ENCODE measurements around the gene CMC1.

Gene CMC1

GRCh38 chr3:28348629-28349468 lies 107.4 kb downstream of the CMC1 start, which contains the start of the genes AZI2 and ZCWPW2:
Gene AZI2, minus strand, starts transcription at chr3:28348824. Its CDS starts 8,207 bp downstream, at chr3:28340617.
Gene ZCWPW2, plus strand, starts transcription at chr3:28348721. Its CDS starts 64,348 bp downstream, at chr3:28413069.
- in situ Hi-C loops (cut with MboI; ENCODE audit: low sequenced_read_pairs), result no loop called here

DNA sequence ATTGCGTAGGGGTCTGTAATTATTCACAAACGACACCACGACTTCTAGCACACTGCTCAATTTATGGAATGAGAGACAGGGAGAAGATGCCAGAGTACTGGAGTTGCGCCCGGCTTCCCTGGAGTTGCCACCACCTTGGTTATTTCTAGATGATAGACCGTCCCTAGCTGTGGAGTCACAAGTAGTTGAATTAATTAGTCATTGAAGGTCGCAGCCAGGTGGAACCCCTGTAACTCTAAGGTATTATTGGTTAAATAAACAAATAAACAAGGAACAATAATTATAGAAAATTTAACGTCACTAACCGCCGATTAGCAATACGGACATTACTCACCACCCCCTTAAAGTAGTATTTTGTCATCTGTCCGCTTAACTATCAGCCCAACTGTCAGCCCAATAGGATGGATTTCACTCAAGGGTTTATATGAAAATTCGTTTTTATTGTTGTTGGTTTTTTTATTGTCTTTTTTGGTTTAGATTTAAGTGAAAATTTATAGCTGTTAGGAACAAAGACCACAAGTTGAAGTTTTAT lies 108.1 kb downstream of the CMC1 start:
- in situ Hi-C loops (cut with MboI; ENCODE audit: low sequenced_read_pairs), result no loop called here

Measured in hTERT RPE-1 (cell line).